ENCODE results near the gene FAM181A.

FAM181A gene

GRCh38 chr14:93930296-93930988 lies 3.3 kb downstream of the FAM181A start:
- DNase-seq: no peak

GRCh38 chr14:93930989-93931307 lies 3.8 kb downstream of the FAM181A start:
- no peak for DNase-seq

DNA sequence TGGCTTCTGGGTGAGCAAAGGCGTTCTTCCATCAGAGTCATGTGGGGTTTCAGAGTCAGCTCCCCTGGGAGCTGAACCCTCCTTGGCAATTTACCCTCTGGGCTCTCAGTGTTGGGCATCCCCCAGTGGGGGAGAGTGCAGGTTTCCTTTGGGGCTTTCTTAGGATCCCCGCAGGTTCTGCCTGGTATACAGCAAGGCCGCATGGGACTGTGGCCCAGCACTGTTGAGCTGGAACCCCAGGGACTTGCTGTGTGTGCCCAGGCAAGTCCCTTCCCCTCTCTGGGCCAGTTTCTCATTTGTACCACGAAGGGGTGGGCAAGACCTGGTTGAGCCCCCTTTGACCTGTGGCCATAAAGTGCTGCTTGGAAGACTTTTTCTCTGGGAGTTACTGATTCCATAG lies 5.5 kb downstream of the FAM181A start:
- no peak for DNase-seq

GRCh38 chr14:93935213-93935612 lies 8.1 kb downstream of the FAM181A start:
- no peak for DNase-seq

- DNase-seq: no peak
These were observed 9.1 kb downstream of the FAM181A start for GRCh38 chr14:93936245-93936644.

- DNase-seq: no peak
These were observed 9.8 kb downstream of the FAM181A start for GRCh38 chr14:93936926-93937325.

DNA sequence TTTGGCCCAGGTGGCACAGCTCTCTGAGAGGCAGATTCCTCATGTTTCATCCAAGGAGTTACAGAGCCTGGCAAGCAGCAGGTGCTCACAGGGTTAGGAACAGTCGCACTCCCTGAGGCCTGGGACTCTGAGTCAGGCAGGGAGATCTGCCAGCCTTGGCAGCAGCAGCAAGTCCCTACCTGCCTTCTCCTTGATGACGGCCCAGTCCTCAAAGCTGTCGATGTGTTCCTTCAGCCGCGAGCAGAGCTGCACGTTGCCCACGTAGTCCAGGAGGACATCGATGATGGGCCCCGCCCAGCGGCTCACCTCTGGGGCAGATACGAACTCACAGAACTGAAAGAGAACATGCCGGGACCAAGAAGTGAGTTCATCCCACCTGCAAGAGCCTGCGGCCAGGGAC lies 10.4 kb downstream of the FAM181A start:
- DNase-seq: no peak

GRCh38 chr14:93938751-93939303 lies 11.7 kb downstream of the FAM181A start:
- no peak for DNase-seq

- DNase-seq: no peak
These were observed 12.4 kb downstream of the FAM181A start for GRCh38 chr14:93939304-93940229.

GRCh38 chr14:93940437-93940836 lies 13.3 kb downstream of the FAM181A start:
- no peak for DNase-seq

- DNase-seq: no peak
These were observed 14.3 kb downstream of the FAM181A start for GRCh38 chr14:93941293-93941910.

DNA sequence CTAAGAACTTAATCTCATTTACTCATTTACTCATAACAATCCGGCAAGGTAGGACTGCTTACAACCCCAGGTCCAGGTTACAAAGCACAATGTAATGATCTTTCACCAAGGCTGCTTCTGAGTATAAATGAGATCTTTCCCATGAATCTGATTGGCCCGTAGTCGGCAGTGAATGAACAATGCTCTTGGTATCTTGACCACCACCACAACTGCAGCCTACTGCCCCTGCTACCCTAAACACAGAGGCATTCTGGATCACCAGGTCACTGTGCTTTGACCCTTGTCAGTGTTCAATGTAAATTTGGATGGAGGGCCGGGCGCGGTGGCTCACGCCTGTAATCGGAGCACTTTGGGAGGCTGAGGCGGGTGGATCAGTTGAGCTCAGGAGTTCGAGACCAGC lies 15.9 kb downstream of the FAM181A start:
- no peak for DNase-seq

DNA sequence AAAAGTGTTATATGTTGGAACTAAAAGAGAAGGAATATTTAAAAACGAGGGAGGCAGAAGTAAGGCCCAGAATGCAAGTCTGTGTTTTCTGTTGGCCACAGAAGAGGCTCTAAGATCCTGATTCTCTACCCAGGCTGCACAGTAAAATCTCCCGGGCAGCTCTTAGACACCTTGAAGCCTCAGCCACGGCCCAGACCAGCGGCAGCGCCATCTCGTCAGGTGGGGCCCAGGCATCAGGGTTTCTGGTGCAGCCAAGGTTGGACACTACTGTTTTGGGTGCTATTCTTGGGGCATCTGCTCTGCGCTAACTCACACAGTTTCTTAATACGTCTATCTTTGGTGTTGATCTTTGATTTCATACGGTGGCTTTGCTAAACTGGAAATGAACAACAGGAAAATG lies 16.8 kb downstream of the FAM181A start:
- DNase-seq: no peak

DNA sequence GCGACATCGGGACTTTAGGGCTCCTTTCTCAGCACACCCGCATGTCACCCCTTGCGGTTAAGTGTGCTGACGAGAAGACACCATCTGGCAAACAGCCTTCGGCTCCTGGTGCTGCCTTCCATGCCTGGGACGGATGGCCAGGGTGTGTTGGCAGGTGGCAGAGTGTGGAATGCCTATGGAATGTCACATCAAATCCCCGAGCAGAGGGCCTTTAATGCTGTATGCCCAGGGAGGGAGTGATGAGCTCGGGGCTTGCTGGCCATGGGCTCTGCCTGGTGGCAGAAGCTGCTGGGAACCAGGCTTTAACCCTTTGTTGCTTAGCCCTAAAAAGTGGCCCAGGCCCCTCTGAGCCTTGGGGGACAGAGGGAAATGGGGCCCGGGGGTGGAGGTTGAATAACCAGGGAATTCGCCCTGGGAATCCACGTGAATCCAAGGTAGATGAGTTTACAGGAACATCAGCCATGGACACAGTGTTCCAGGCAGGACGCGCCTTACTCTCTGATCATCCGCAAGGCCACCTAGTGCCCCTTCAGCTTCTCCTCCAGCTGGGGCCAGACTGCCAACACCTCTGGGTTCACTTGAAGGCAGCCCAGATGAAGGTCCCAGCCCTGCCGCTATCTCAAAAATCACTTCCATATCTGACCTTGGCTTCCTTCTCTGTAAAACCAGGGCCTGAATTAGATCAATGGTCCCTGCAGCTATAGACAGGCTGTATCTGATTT lies 17.4 kb downstream of the FAM181A start:
- no peak for DNase-seq

DNA sequence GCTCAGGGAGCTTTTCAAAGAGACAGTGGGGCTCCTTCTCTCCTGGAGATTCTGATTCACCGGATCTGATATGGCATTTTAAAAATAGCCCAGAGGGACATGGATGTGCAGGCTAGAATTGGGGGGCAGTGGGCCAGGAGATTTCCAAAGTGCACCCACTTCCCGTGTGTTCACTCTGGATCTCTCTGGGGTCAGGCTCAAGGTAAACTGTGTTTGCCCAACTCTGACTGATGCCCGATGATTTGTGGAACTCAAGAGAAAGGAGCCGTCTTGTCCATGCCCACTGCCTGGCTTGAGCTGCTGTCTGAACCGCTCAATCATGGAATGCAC lies 17.9 kb downstream of the FAM181A start:
- DNase-seq: no peak

DNA sequence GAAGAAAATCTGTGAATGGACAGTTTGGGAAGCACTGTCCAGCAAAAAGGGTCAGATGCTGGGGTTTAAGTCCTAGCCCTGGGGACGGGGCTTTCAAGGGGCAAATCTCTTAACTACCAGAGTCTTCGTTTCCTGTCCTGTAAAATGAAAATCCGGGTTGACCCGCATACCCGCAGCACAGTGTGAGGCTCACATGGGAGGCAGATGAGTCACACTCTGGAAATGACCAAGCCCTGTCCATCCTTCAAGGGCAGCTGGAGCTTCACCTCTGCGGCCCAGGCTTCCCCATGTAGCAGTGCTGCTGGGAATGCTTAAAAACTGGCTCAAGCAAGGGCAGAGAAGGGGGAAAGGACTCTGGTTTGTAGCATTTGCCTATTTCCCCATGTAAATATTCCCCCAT lies 19.0 kb downstream of the FAM181A start:
- no peak for DNase-seq

GRCh38 chr14:93946541-93947090 lies 19.5 kb downstream of the FAM181A start:
- no peak for DNase-seq

GRCh38 chr14:93947282-93947681 lies 20.1 kb downstream of the FAM181A start:
- DNase-seq: no peak

- DNase-seq: no peak
These were observed 22.4 kb downstream of the FAM181A start for GRCh38 chr14:93949511-93950075.

DNA sequence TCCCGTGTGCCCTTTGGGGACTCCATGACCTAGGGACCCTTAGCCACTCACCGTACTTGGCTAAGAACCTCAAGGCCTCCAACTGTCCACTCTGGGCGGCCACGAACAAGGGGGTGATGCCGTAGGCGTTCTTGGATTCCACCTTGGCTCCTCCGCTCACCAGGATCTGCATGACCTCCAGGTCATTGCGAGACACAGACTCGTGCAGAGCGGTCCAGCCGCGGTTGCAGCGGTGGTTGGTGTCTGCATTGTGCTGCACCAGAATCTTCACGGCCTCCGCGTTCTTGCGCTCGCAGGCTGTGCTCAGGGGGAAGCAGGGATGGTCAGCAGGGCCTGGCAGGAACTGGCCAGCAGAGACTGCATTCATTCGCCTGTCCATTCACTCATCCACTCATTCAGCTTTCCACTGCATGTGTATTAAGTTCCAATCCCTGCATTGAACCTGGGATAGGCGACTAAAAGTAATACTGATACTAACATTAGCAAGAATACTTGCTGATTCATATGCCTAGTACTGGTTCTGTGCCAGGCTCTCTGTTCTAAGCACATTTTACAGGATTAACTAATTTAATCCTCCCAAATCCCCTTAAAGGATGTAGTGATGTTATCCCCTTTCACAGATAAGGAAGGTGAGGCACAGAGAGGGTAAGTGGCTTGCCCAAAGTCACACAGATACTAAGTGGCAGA lies 23.9 kb downstream of the FAM181A start:
- no peak for DNase-seq

GRCh38 chr14:93951635-93952540 lies 24.7 kb downstream of the FAM181A start:
- no peak for DNase-seq

All from KG1 (cell line).